ENCODE data around the gene DPYD. TPM values are rescaled to one million over a fixed set of nuclear protein-coding genes. Genes with fewer than 3 reads are reported as not detected.

The DPYD gene
- total RNA-seq, 1 donor from 2014 or later, result 30.5 TPM

DNA sequence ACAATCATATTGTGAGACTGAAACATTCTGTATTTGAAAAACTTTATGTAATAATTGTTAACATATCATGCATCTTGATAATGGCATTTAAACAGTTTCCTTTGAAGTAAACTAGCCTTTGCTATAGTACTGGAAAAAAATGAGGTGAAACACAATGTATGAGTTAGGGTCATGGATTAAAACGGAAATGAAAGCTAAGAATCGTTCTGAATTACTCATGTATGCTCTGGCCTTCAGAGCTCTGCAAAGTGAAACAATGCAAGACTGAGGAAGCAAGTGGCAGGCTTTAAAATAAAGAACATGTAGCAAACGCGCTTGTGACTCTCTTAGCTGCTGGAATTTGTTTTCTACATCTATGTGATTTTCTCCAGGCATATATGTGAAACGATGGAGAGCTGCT lies 317.1 kb downstream of the DPYD start:
- peak; percentile 84 for DNase-seq

DNA sequence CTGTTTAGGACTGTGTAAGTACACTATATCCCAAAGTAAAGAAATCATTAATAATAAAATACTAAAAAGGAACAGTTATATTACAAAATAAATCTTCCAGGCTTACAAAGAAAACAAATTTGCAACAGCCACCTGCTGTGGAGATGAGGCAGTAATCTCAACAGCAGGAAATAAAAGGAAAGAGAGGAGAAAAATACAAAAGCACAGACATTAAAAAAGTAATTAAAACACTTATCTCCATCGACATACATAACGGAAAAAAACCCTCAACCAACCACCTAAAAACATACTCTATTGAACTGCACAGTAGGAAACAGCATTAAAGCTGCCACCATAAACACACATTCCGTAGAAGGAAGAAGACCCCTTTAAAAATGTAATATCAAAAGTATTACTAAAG lies 317.6 kb downstream of the DPYD start:
- DNase-seq, result peak; percentile 13

DNA sequence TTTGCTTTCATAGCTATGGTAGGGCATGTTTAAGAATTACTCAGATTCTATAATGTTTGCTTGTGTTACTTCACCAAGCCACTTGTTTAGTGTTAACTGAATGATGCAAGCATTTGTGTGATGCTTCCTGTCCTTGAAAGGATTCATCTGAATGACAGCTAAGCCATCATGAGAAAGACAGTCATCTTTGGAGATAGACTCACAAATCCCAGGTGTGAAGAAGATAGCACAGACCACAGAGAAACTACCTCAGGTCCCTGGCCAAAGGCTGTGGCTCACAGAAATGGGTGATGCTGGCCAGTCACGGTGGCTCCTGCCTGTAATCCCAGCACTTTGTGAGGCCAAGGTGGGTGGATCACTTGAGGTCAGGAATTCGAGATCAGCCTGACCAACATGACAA lies 321.4 kb downstream of the DPYD start:
- no peak for DNase-seq

DNA sequence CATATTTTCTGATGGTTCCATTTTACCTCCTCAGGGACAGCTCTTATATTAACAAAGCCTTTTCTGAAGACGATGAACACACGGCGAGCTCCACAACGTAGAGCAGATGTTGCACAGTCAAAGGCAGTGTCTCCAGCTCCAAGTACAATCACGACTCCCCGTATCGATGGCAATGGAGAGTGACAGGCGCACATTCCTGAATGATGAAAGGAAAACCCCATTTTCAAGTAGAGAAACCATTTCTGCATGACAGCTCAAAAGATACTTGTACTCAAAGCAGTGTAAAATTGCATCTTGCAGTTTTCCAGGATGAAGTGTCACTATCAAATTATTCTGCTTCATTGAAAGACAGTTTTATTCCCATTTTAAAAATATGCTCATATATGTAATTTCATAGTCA lies 327.6 kb downstream of the DPYD start:
- DNase-seq, result no peak

DNA sequence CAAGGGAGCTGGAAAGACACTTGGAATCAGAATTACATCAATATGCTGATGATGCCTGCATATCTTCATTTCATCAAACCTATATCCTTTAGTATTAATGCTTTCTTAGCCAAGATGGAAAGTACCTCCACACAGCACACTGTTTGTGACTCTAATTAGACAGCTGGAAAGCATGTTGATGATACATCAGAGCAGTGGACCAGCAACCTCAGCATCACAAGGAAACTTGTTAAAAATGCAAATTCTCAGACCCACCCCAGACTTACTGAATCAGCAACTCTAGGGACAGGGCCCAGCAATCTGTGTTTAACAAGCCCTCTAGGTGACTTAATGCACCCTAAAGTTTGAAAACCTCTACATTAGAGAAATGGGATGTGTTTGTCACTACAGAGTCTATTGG lies 332.1 kb downstream of the DPYD start:
- DNase-seq, result no peak

DNA sequence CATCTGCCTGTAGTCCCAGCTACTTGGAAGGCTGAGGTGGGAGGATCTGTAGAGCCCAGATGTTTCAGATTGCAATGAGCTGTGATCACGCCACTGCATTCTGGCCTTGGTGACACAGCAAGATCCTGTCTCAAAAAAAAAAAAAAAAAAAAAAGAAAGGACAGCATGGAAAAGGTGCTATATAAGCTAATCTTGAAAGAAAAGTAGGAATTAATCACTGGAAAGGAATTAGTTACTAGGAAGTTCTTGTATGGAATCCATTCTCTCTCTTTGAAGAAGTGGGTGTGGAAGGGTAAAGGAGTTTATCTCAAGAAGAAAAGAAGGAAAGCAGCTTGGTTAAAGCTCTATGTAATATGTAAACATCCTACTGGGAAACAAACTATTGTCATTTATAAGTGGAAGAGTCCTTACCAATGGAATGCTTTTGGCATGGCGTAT lies 339.2 kb downstream of the DPYD start:
- DNase-seq, result no peak

DNA sequence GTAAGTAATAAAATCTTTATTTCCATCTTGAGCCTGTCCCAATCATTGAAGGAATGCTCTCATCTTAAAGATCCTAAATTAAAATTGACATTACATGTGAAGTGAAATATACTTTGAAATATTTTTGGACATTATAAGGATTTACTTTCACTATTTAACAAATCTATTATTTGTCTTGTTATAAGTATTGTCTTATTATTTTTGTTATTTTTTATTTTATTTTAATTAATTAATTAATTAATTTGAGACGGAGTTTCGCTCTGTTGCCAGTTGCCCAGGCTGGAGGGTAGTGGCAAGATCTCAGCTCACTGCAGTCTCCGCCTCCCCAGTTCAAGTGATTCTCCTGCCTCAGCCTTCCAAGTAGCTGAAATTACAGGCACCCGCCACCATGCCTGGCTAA lies 343.2 kb downstream of the DPYD start:
- no peak for DNase-seq

DNA sequence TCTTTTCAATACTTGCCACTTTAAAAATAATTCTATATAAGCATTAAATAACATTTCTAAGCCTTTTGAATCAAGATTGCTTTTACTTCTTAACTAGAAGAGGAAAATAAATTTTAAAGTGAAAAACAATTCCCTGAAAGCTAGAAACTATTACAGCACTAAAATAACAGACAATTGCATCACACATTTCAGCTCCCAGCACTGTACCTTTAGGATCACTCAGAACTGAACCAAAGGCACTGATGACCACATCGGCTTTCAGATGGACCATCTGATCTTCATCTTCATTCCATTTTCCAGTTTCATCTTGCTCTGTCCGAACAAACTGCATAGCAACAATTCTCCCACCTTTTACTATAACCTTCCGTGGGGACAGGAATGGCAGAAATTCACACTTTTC lies 347.3 kb downstream of the DPYD start:
- DNase-seq, result no peak

DNA sequence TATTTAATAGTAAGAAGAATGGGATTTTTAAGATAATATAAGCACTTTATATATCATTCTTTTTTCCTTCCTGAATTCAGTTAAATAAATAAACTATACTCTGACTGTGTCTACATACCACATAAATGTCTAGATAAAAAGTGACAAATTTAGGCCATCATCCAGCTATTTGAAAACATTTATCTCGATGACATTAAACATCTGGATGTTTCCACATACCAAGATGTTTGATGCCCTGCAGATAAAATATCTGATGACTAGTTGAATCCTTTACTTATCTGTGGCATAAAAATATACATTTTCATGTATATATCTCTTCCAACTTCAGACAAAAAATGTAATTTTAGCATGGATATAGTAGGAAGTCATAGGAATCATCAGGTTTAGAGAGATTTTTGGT lies 348.3 kb downstream of the DPYD start:
- DNase-seq, result no peak

DNA sequence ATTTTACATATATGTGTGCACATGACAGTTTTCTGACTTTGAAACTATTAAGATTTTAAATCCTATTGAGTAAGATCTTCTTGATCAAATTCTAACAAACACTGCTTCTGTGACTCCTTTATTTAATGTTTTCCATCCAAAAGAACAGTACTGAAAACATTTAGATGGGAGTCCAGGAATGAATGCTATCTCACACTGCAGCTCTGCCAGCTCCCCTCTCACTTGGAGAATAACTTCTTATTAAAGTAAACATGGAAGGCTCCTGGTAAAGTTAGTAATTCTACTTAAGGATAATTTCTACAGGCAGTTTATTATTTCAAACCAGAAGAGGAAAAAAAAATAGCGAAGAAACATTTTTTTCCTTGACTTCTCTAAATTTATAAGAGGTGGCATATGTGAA lies 349.1 kb downstream of the DPYD start:
- no peak for DNase-seq

DNA sequence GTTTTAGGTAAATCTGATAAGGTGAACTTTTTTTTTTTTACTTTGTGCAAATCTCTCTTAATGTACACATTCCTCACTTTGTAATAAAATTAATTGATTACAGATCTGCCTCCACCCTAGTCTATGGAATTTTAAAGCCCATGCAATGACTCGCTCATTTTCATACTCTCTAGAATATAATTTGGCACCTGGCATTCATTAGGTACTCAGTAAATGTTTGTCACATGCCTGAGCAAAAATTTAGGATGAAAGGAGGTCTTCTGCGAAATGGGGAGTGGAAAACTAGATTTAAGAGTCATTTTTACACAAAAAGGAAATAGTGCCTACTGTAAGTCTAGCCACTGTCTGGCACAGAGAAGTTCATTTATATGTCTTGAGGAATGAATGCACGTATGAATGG lies 350.1 kb downstream of the DPYD start:
- no peak for DNase-seq

DNA sequence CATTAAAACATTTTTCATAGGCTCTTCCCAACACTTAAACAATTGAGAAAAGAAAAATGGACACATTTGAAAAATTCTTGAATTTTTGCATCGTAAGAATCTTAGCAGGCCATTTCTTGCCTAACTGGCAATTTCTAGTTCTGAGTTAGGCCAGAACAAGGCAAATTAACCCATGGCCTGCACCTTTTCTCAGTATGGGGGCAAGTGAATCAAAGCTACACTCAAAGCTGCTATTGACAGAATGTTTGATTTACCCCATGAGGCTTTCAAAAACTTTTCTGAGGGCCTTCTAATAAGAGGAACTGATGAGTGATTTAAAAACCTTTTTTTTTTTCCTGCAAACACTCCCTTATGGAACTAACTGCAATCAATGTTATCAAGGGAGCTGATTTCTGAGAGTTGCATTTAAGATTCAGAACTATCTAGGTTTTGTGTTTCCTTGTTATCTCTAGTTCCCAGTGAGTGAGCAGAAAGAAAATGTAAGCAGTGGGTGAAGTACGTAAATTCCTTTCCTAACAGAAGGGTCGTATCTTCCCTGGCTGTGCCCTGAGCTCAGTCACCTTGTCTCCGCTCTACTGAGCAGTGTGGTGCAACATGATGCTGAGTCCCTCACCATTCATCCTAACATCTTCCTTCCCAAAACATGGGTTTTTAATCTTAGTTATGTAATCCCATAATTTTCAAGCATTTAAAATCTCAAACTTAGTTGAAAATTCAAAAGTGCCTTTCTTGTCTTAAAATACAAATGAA lies 353.7 kb downstream of the DPYD start:
- DNase-seq, result no peak

DNA sequence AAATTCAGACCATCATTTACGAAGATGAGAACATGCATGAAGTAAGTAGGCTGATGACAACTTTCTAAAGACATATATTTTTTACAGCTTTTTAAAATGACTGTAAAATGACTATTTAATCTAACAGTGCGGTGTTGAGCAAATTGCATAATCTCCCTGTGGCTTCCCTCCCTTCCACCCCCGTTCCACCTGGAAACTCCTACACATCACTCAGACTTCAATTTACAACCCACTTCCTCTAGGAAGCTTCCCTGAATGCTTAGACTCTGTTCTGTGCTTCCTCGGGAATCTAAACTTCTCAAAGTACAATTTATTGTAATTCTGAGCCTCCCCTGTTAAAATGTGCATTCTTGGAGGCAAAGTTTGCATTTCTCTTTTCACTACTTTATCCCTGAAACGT lies 354.9 kb downstream of the DPYD start:
- no peak for DNase-seq

DNA sequence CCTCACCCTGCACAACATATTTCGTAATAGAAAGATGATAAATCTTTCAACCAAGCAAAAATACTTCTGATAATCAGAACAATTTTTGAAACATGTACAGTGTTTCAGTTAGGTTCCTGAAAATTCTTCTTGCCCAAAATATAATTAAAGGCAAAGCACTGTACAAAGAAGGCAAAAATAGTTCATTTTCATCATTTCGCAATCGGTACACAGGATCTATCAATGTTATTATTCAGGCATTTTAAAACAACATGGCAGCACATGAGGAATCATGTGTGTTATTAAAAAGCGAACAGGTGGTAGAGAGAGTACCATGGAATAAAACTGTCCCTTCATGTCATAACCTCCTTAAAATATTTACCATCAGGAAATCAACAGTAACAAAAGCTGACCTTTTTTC lies 356.9 kb downstream of the DPYD start:
- DNase-seq, result no peak

DNA sequence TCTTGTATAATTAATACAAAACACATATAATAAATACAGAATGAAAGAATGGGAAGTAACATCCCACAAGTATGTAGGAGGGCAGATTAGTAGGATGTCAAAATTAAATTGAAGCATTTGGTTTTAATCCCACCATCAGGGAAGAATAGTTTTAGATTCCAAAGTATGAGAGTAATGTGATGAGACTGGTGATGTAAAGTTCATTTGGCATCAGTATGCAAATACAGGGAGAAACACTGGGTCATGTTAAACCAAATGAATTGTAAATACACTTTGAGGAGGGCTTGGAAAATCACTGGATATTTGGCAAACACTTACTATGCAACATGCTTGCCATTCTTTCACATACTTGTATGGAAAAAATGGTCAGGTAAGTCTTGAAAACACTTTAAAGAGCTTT lies 358.8 kb downstream of the DPYD start:
- no peak for DNase-seq

DNA sequence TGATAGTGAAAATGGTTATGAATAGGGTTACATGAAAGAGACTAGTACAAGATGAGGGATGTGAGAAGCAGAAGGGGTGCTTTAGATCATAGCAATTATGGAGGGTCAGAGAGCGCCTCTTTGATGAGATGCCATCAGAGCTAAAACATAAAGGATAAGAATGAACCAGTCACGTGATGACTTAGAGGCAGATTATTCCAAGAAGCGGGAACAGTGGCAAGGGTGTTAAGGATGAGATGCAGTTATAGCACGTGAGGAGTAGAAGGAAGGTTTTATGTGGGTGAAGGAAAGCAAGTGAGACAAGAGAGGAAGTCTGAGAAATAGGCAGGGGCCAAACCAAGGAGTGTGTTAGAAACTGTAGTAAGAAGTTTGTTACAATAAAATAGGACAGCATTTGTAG lies 360.1 kb downstream of the DPYD start:
- no peak for DNase-seq

DNA sequence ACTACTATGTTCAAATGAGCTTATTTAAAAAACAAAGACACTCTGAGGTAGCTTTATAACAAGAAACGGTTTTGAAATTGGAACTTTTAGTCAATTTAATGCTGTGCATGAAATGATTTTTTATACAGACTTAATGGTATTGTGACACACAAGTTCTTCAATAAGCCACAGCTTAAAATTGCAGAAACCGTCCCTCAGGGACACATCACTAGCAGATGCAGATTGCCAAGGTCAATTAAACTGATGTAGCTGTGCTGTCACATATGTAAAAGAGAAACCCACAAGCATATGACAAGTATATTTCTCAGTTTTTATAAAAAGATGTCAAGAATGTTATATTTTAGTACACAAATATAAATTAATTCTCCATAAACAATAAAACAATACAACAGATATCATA lies 366.9 kb downstream of the DPYD start:
- DNase-seq, result no peak

DNA sequence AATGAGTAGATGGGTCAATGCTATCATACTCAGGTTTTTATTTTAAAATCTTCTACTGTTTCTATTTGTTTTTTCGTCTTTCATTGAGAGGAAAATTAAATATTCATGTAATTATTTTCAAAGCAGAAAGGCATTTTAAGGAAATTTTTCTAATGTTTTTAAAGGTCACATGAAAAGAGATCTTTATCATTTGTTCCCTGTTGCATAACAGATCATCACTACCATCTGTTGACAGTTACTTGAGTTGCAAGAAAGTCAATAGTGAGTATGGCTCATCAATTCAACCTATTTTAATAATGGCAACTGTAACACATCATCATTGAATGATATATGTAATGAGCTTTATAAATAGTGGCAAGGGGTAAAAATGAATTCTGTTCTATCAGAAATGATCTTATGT lies 369.7 kb downstream of the DPYD start:
- DNase-seq, result no peak

DNA sequence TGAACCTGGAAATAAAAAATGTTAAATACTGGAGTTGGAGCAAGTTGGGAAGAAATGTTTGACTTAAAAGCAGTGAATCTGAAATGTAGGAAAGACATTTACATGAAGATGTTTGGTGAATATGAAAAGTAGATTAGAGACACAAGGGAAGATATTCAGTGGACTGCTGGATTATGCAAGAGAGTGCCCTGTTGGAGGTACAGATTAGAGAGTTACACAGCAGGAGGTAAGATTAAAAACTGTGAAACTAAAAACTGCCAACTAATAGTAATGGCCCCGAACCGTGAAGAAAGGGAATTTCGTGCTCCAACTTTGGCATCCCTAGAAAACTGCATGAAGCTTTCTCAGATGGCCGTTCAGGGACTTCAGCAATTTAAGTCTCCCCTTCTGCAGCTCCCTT lies 375.4 kb downstream of the DPYD start:
- no peak for DNase-seq

DNA sequence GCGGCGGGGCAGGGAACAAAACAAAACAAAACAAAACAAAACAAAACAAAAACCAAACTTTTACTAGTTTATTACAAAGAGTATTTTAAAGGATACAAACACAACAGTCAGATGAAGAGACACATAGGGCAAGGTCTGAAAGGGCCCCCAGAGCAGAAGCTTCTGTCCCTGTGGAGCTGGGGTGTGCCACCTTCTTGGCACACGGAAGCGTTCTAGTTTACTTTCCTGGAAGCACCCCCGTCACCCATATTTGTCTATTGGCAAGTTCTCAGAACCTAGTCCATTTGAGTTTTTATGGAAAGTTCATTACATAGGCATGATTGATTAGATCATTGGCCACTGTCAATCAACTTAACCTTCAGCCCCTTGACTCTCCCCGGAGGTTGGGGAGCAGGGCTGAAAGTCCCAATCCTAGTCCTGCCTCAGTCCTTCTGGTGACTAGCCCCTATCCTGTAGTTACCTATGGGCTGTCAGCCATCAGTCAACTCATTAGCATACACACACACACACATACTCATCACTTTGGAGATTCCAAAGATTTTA lies 380.4 kb downstream of the DPYD start:
- no peak for DNase-seq

DNA sequence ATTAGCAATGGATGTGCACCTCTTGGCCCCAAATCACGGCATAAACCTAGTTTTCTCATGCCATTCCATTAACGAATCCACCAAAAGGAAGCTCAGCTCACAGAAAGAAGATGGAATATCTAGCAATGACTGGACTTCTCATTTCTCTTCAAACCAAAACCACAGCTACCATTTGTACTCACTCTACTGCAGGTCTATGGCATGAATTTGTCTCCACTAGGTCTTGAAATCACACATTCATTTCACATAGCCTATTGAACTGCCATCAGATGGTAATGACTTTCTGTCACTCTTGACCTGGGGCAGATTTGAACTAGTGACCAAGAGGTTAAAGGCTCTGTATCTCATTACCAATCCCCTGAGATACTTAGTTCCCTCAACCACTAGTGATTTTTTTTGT lies 382.7 kb downstream of the DPYD start:
- no peak for DNase-seq

DNA sequence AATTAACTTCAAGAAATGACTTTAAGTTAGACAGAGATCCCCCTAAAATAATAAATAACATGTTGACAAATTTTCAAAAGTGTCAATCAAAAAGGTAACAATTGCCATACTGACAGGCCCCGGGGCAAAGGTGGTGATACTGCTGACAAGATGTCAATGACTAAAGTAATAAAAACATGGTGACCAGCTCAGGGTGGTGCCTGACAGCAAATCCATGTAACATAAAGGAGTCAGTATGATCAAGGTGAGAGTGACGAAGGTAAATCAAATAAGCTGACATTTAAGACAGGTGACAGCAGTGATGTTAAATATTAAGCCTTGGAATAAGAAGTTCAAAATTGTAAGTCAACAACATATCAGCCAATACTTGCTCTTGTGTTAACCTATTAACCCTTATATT lies 387.5 kb downstream of the DPYD start:
- DNase-seq, result no peak

DNA sequence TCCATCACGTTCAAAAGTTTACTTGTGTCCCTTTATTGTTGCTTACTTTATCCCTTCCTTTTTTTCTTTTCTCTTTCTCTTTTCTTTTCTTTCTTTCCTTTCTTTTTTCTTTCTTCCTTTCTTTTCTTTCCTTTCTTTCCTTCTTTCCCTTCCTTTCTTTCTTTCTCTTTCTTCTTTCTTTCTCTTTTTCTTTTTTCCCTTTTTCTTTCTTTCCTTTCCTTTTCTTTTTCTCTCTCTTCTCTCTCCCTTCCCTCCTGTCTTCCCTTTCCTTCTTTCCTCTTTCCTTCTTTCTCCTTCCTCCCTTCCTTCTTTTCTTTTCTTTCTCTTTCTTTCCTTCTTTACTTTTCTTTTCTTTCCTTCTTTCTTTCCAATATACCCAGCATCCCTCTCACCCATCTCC lies 391.2 kb downstream of the DPYD start:
- DNase-seq, result no peak

DNA sequence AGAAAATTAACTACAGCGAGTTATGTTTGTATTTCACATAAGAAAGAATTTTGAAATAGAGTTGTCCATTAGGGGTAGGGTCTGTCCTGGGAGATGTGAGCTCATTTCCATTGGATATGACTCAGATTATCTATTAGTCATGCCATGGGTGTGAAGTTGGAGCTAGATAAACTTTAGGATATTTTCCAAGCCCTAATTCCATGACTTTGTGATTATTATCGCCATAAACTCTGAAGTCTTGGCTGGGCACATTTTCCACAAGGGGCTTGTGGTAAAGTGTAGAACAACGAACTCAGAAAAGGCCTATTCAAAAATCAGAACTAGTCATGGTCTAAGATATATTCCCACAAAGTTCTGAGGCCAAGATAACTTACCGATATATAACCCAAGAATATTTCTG lies 396.6 kb downstream of the DPYD start:
- no peak for DNase-seq

DNA sequence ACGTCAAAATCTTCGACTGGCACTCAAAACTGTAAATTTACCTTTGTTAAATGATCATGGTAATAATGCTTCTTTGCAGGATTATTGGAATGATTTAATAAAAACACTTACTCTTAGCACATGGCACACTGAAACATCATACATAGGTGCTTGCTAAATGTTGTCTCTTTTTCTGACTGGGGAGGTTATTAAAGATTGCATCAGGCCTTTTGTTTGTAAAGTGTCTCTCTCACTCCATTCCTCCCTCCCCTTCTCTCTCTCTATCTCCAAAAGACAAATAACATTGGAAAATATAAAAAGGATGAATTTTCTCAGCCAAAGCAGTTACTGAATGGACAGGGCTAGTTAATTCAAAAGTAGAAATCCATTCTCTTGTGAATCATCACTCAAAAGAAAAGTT lies 404.2 kb downstream of the DPYD start:
- no peak for DNase-seq
